Panc1 (cell line): ENCODE results near the gene SERINC3. TPM values are rescaled to one million over a fixed set of nuclear protein-coding genes. Genes with fewer than 3 reads are reported as not detected.

Source experiments
- ATAC-seq: fragments of 200-7000 bp; cut with Tn5 transposase; 2 replicates; pipeline ENCODE4 v1.9.1; 2020; ENCODE audit warnings: mild to moderate bottlenecking, moderate library complexity
- BruUV-seq: library from RNA; stranded (reverse); fragments of 400-500 nt; replicated peaks from 2 replicates; lab custom pipeline; 2021; lab: Mats Ljungman, UMichigan
- CTCF ChIA-PET: fragments of 300-600 bp; sonication (Branson Sonifier 250); formaldehyde crosslinking; loops from one replicate; lab custom pipeline; 2022; ENCODE audit warnings: antibody characterized with exemption; lab: Charles Lee
- POLR2A ChIA-PET: fragments of 300-600 bp; sonication (Branson Sonifier 250); formaldehyde crosslinking; loops from one replicate; lab custom pipeline; 2022; ENCODE audit warnings: antibody characterized with exemption; lab: Charles Lee
- DNase-seq: peaks from one replicate; pipeline ENCODE4 v3.0.0-alpha.2; 2010; ENCODE audit warnings: low read depth, low spot score
- H3K27ac ChIP-seq: 2 replicates; pipeline ENCODE4 v1.5.1; 2011; ENCODE audit warnings: mild to moderate bottlenecking, low read length, inconsistent platforms
- H3K27me3 ChIP-seq: fragments of 200-500 bp; sonication (Bioruptor generic); 2 replicates; pipeline ENCODE4 v1.6.0; 2014; ENCODE audit warnings: low read length, inconsistent platforms; ENCODE audit not compliant: control insufficient read depth, insufficient read depth
- H3K36me3 ChIP-seq: fragments of 200-500 bp; sonication (Bioruptor generic); 2 replicates; pipeline ENCODE4 v1.5.1; 2014; ENCODE audit warnings: inconsistent platforms, mild to moderate bottlenecking, low read length, moderate library complexity; ENCODE audit not compliant: control insufficient read depth, insufficient read depth
- H3K4me1 ChIP-seq: 2 replicates; pipeline ENCODE4 v1.5.1; 2011; ENCODE audit warnings: inconsistent platforms, mild to moderate bottlenecking, low read length, moderate library complexity; ENCODE audit not compliant: control insufficient read depth, insufficient read depth
- H3K4me3 ChIP-seq, 2 experiments: 2 replicates each; pipeline ENCODE4 v1.5.1; 2011 to 2012; ENCODE audit warnings: low read depth in 2 of 2, low read length in 2 of 2, mild to moderate bottlenecking in 2 of 2, inconsistent platforms in 1 of 2, moderate library complexity in 1 of 2
- H3K9me3 ChIP-seq: fragments of 200-500 bp; sonication (Bioruptor generic); 2 replicates; pipeline ENCODE4 v1.5.1; 2014; ENCODE audit warnings: low read depth, mild to moderate bottlenecking, inconsistent platforms, low read length, moderate library complexity; ENCODE audit not compliant: control insufficient read depth, insufficient read depth
- CTCF ChIP-seq: fragments of 450-650 bp; IDR thresholded peaks from 2 replicates; pipeline ENCODE4 v1.5.1; 2017; ENCODE audit warnings: mild to moderate bottlenecking
- POLR2AphosphoS5 ChIP-seq: IDR thresholded peaks from 2 replicates; pipeline ENCODE4 v1.6.1; 2012; ENCODE audit warnings: mild to moderate bottlenecking, low read depth, low read length, moderate library complexity
- REST ChIP-seq, 2 experiments: IDR thresholded peaks; 2 replicates each; pipeline ENCODE4 v1.6.1; 2011 to 2012; ENCODE audit warnings: low read depth in 2 of 2, control low read depth in 1 of 2, low read length in 1 of 2, mild to moderate bottlenecking in 1 of 2, moderate library complexity in 1 of 2; ENCODE audit not compliant: insufficient read depth in 1 of 2
- SIN3A ChIP-seq: IDR thresholded peaks from 2 replicates; pipeline ENCODE4 v1.6.1; 2012; ENCODE audit warnings: low read depth, mild to moderate bottlenecking, low read length, moderate library complexity, borderline replicate concordance; ENCODE audit not compliant: insufficient read depth
- TCF7L2 ChIP-seq: IDR thresholded peaks from 2 replicates; pipeline ENCODE4 v1.6.1; 2011; ENCODE audit warnings: mild to moderate bottlenecking, low read depth, low read length, inconsistent platforms
- in situ Hi-C: cut with HindIII; loops from 2 replicates; pipeline ENCODE4 v1.10.0; 2016; ENCODE audit warnings: low sequenced_read_pairs, low pct_unique_long_range_greater_than_20kb
- intact Hi-C: fragments of 100-400 bp; cut with micrococcal nuclease; formaldehyde crosslinking; loops from one replicate; pipeline ENCODE4 v1.10.0; 2022; ENCODE audit not compliant: unreplicated experiment
- total RNA-seq: library from RNA; stranded (reverse); gene quantifications from one replicate; pipeline ENCODE4 v1.2.1, GENCODE V29; 2021; ENCODE audit not compliant: unreplicated experiment

Gene SERINC3
- total RNA-seq, 1 experiment from 2014 or later, result 76.4 TPM

- ChIA-PET POLR2A (interaction anchor here (0.7 kb wide), 1 partner anchor 108 kb away, joined by 6 read pairs; no protein-coding TSS in a partner anchor), CTCF (interaction anchor here (0.5 to 1.2 kb wide), 4 partner anchors 30 to 246 kb away, joined by 3 to 5 read pairs (median 4); no protein-coding TSS in a partner anchor)
- no peak overlapping the region for H3K27ac ChIP-seq
- H3K36me3 ChIP-seq, result no peaks in the 10 kb centered on the region
- H3K9me3 ChIP-seq, result no peaks in the 10 kb centered on the region
- ATAC-seq, result peak; percentile 27; the same call in 1 of the 2 replicates
- no peak for DNase-seq
- no peak overlapping the region for H3K4me3 ChIP-seq
- H3K4me1 ChIP-seq, result no peaks in the 10 kb centered on the region
- intact Hi-C loops, result loop anchor here (10.0 kb wide), 1 partner anchor 146 kb away; the partner anchor contains the start of gene FITM2
- no TSS peak for BruUV-seq
- no peaks in the 10 kb centered on the region for H3K27me3 ChIP-seq
- in situ Hi-C loops, result loop anchor here (10.0 kb wide), 1 partner anchor 76 kb away; no protein-coding TSS in a partner anchor
- TF ChIP-seq SIN3A (no peak), REST (IDR thresholded peaks at IDR 0.05; ENCODE audit: insufficient read depth in 1 of 2, low read depth in 2 of 2, low read length in 1 of 2) (no peak), TCF7L2 (no peak), POLR2AphosphoS5 (no peak), CTCF (no peak; the same call in none of the 2 replicates)
Measured at GRCh38 chr20:44461142-44461802, 60.6 kb downstream of the SERINC3 start.

- ATAC-seq, result peak; percentile 78
- in situ Hi-C loops, result loop anchor here (10.0 kb wide), 1 partner anchor 76 kb away; no protein-coding TSS in a partner anchor
- H3K27ac ChIP-seq, result no peak overlapping the region
- no TSS peak for BruUV-seq
- DNase-seq, result no peak
- TF ChIP-seq CTCF (peak; percentile 78; the same call in 1 of the 2 replicates), POLR2AphosphoS5 (no peak)
- H3K4me1 ChIP-seq, result no peaks in the 10 kb centered on the region
- intact Hi-C loops, result loop anchor here (1.0 to 10.0 kb wide), 2 partner anchors 72 to 146 kb away; partner anchors contain the start of gene FITM2
- no peaks in the 10 kb centered on the region for H3K36me3 ChIP-seq
- H3K9me3 ChIP-seq, result no peaks in the 10 kb centered on the region
- ChIA-PET CTCF (interaction anchor here (0.5 to 1.2 kb wide), 3 partner anchors 30 to 244 kb away, joined by 3 to 4 read pairs (median 3); no protein-coding TSS in a partner anchor), POLR2A (no interaction called here)
- H3K4me3 ChIP-seq, result no peak overlapping the region
- H3K27me3 ChIP-seq, result no peaks in the 10 kb centered on the region
Measured at GRCh38 chr20:44460795-44461141, 61.1 kb downstream of the SERINC3 start.
